ENCODE results near the gene PTEN. TPM values are rescaled to one million over a fixed set of nuclear protein-coding genes. Genes with fewer than 3 reads are reported as not detected.

The PTEN gene
- total and polyA plus RNA-seq, 9 of the 15 experiments (the other 6 are each of a cell fraction or from before 2014, with no cell fraction given) = 8.4 to 56.9 (median 22.2) TPM

DNA sequence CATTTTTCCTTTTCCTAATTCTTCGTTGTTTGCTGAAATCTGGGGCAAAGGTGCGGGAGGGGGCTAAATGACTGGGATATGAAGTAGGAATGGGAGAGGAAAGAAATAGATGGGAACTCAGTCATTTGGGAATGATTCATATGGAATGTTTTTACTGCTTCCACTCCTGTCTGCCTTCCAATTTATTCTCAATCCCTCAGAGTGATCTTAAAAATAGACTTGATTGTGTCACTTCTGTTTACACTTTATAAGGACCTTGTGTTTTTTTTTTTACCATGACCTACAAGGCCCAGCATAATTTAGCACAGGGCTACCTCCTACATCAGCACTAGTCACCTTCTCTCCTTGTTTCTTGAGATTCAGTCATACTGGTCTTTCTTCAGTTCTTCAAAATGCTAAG lies 97.9 kb downstream of the PTEN start:
- no peak overlapping the region for H2AFZ ChIP-seq (ENCODE audit: low read depth, low read length)
- in situ Hi-C loops (cut with MboI) = no loop called here
- no peaks in the 10 kb centered on the region for H3K27me3 ChIP-seq (ENCODE audit: control insufficient read depth in 2 of 2, insufficient read depth in 2 of 2, low read length in 2 of 2)
- no TSS peak for BruUV-seq (replicated peaks)
- H3K36me3 ChIP-seq (ENCODE audit: control insufficient read depth, insufficient read depth, low read length) = peaks cover 23% of the 10 kb centered on the region; the same call in 2 of the 3 replicates
- H4K20me1 ChIP-seq (replicated peaks; ENCODE audit: control insufficient read depth, insufficient read depth, low read length) = no peaks in the 10 kb centered on the region
- CTCF ChIA-PET (ENCODE audit: low intra/inter-chr PET ratio) = no interaction called here
- H3K79me2 ChIP-seq (ENCODE audit: control insufficient read depth, insufficient read depth, low read length) = no peaks in the 10 kb centered on the region
- intact Hi-C loops (cut with micrococcal nuclease) = no loop called here
- H3K4me1 ChIP-seq (replicated peaks in 1 of 2; ENCODE audit: control insufficient read depth in 2 of 2, insufficient read depth in 2 of 2, low read length in 2 of 2) = no peaks in the 10 kb centered on the region
- TF ChIP-seq, protein P1, sequence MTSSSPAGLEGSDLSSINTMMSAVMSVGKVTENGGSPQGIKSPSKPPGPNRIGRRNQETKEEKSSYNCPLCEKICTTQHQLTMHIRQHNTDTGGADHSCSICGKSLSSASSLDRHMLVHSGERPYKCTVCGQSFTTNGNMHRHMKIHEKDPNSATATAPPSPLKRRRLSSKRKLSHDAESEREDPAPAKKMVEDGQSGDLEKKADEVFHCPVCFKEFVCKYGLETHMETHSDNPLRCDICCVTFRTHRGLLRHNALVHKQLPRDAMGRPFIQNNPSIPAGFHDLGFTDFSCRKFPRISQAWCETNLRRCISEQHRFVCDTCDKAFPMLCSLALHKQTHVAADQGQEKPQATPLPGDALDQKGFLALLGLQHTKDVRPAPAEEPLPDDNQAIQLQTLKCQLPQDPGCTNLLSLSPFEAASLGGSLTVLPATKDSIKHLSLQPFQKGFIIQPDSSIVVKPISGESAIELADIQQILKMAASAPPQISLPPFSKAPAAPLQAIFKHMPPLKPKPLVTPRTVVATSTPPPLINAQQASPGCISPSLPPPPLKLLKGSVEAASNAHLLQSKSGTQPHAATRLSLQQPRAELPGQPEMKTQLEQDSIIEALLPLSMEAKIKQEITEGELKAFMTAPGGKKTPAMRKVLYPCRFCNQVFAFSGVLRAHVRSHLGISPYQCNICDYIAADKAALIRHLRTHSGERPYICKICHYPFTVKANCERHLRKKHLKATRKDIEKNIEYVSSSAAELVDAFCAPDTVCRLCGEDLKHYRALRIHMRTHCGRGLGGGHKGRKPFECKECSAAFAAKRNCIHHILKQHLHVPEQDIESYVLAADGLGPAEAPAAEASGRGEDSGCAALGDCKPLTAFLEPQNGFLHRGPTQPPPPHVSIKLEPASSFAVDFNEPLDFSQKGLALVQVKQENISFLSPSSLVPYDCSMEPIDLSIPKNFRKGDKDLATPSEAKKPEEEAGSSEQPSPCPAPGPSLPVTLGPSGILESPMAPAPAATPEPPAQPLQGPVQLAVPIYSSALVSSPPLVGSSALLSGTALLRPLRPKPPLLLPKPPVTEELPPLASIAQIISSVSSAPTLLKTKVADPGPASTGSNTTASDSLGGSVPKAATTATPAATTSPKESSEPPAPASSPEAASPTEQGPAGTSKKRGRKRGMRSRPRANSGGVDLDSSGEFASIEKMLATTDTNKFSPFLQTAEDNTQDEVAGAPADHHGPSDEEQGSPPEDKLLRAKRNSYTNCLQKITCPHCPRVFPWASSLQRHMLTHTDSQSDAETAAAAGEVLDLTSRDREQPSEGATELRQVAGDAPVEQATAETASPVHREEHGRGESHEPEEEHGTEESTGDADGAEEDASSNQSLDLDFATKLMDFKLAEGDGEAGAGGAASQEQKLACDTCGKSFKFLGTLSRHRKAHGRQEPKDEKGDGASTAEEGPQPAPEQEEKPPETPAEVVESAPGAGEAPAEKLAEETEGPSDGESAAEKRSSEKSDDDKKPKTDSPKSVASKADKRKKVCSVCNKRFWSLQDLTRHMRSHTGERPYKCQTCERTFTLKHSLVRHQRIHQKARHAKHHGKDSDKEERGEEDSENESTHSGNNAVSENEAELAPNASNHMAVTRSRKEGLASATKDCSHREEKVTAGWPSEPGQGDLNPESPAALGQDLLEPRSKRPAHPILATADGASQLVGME (CRISPR knock-in tag; IDR thresholded peaks at IDR 0.05) = no peak
- TF ChIP-seq DMBX1 (CRISPR knock-in tag; IDR thresholded peaks at IDR 0.05; ENCODE audit: borderline replicate concordance) (no peak), PTBP1 (IDR thresholded peaks at IDR 0.05; ENCODE audit: low read depth, low read length) (no peak)
- POLR2A ChIA-PET = interaction anchor here (0.5 kb wide), 1 partner anchor 89 kb away, joined by 3 read pairs; no protein-coding TSS in a partner anchor
- WGBS (ENCODE audit: insufficient coverage, low coverage, missing lambda C conversion rate) = 43% methylated on average over 2 of the region's 2 CpGs
- FAIRE-seq (no peak), ATAC-seq (no peak), DNase-seq (ENCODE audit: extremely low read depth in 1 of 4, low spot score in 3 of 4) (no peak)
- H3K9ac ChIP-seq (ENCODE audit: insufficient read depth in 1 of 2, low read depth in 2 of 2, low read length in 2 of 2) = no peak overlapping the region
- no peaks in the 10 kb centered on the region for H3K9me1 ChIP-seq (ENCODE audit: control insufficient read depth, insufficient read depth, low read length)
- H3K4me3 ChIP-seq = no peak overlapping the region
- H3K4me2 ChIP-seq (ENCODE audit: insufficient read depth, low read length) = no peak overlapping the region
- no peaks in the 10 kb centered on the region for H3K9me3 ChIP-seq (replicated peaks; ENCODE audit: control insufficient read depth, insufficient read depth, low read depth, low read length)
- H3K27ac ChIP-seq (ENCODE audit: extremely low read depth, low read depth, low read length) = no peak overlapping the region

All from K562 (cell line).